H1 (cell line): ENCODE results near the gene GNG7.

Experiments
- ATF2 ChIP-seq: IDR thresholded peaks from 2 replicates; pipeline ENCODE4 v1.6.1; 2012; ENCODE audit warnings: low read length, inconsistent platforms
- CTCF ChIP-seq, 3 experiments: IDR thresholded peaks; 1 replicate in 2 of 3; 2 replicates in 1 of 3; pipeline versions ENCODE4 v1.5.1 to v1.6.1; 2011; ENCODE audit warnings: low read length in 3 of 3, mild to moderate bottlenecking in 3 of 3, inconsistent platforms in 2 of 3, low read depth in 1 of 3, moderate library complexity in 1 of 3; ENCODE audit not compliant: insufficient read depth in 1 of 3; ENCODE audit errors: control extremely low read depth in 1 of 3
- EZH2 ChIP-seq: fragments of 200-600 bp; sonication (generic); IDR thresholded peaks from 2 replicates; pipeline ENCODE4 v1.7.1; 2012; ENCODE audit warnings: low read depth, mild to moderate bottlenecking, moderate library complexity, low read length, inconsistent platforms; ENCODE audit not compliant: severe bottlenecking
- GABPA ChIP-seq: IDR thresholded peaks from 2 replicates; pipeline ENCODE4 v1.6.1; 2011; ENCODE audit warnings: mild to moderate bottlenecking, low read length, moderate library complexity, borderline replicate concordance; ENCODE audit not compliant: insufficient read depth
- SP1 ChIP-seq: IDR thresholded peaks from 2 replicates; pipeline ENCODE4 v1.6.1; 2011; ENCODE audit warnings: low read depth, low read length
- SRF ChIP-seq: IDR thresholded peaks from 2 replicates; pipeline ENCODE4 v1.6.1; 2011; ENCODE audit warnings: mild to moderate bottlenecking, low read depth, low read length, moderate library complexity
- TAF1 ChIP-seq: IDR thresholded peaks from 2 replicates; pipeline ENCODE4 v1.6.1; 2011; ENCODE audit warnings: mild to moderate bottlenecking, low read depth, low read length

DNA sequence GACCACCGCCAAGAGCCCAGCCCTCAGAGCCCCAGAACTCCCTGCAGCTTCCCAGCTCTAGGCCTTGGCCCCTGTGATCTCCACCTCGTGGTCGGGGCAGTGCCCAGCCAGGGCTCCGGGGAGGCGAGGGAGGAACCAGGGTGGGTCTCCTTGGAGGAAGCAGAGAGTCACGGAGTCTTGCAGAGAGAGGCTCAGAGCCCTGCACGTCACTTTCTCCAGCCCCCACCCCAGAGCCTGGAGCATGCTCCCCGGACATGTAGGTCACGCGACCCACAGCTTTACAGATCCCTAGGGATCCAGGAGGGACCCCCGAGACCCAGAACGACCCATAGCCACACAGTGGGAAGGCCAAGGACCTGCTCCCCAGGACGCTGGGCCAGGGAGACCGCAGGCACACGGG lies 214.7 kb downstream of the GNG7 start:
- TF ChIP-seq SP1 (no peak), ATF2 (no peak), EZH2 (no peak), GABPA (no peak), CTCF (IDR thresholded peaks at IDR 0.05; ENCODE audit: control extremely low read depth in 1 of 3, insufficient read depth in 1 of 3, low read depth in 1 of 3, low read length in 3 of 3) (no peak), TAF1 (no peak), SRF (no peak)
